Gastrocnemius medialis (tissue), 4 donors: ENCODE data around the gene SLC9A7.

ENCODE experiments used
- CTCF ChIP-seq, 5 experiments: fragments of 450-650 bp in 3 of 5; fragments of 200-600 bp in 2 of 5; sonication (generic) in 2 of 5; IDR thresholded peaks in 4 of 5; conservative IDR thresholded peaks in 1 of 5; 1 replicate in 4 of 5; 2 replicates in 1 of 5; pipeline ENCODE4 v1.5.1; 2016 to 2019; ENCODE audit warnings: antibody characterized with exemption in 5 of 5, mild to moderate bottlenecking in 3 of 5, moderate library complexity in 3 of 5
- POLR2A ChIP-seq, 2 donors: fragments of 450-650 bp; IDR thresholded peaks; one replicate each; pipeline ENCODE4 v1.6.1; 2017; ENCODE audit warnings: antibody characterized with exemption in 2 of 2, mild to moderate bottlenecking in 2 of 2, moderate library complexity in 2 of 2

GRCh38 chrX:46758956-46759644 lies at the start of gene SLC9A7:
- TF ChIP-seq CTCF (IDR thresholded peaks at IDR 0.05 in 4 of 5, conservative IDR thresholded peaks at IDR 0.05 in 1 of 5) (peak; percentile 79 to 95 (median 83)), POLR2A (IDR thresholded peaks at IDR 0.05) (peak; percentile 51 to 53)
